HFF-Myc (cell line): ENCODE data around the gene CCDC167.

Experiments used
- DNase-seq: peaks from one replicate; pipeline ENCODE4 v3.0.0-alpha.2; 2011; ENCODE audit warnings: low read depth; ENCODE audit errors: extremely low read depth
- H3K4me3 ChIP-seq: replicated peaks from 2 replicates; pipeline ENCODE4 v1.5.1; 2011; ENCODE audit warnings: low read depth, mild to moderate bottlenecking, control low read depth, low read length
- TF ChIP-seq, protein P1 (sequence below): IDR thresholded peaks from 2 replicates; pipeline ENCODE4 v1.5.1; 2012; ENCODE audit warnings: mild to moderate bottlenecking, low read depth, low read length, control low read depth; ENCODE audit errors: missing control alignments

CCDC167 gene

GRCh38 chr6:37531026-37531425 lies 31.3 kb upstream of the CCDC167 start:
- DNase-seq = no peak
- no peak overlapping the region for H3K4me3 ChIP-seq
- TF ChIP-seq, protein P1, sequence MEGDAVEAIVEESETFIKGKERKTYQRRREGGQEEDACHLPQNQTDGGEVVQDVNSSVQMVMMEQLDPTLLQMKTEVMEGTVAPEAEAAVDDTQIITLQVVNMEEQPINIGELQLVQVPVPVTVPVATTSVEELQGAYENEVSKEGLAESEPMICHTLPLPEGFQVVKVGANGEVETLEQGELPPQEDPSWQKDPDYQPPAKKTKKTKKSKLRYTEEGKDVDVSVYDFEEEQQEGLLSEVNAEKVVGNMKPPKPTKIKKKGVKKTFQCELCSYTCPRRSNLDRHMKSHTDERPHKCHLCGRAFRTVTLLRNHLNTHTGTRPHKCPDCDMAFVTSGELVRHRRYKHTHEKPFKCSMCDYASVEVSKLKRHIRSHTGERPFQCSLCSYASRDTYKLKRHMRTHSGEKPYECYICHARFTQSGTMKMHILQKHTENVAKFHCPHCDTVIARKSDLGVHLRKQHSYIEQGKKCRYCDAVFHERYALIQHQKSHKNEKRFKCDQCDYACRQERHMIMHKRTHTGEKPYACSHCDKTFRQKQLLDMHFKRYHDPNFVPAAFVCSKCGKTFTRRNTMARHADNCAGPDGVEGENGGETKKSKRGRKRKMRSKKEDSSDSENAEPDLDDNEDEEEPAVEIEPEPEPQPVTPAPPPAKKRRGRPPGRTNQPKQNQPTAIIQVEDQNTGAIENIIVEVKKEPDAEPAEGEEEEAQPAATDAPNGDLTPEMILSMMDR = no peak

- H3K4me3 ChIP-seq = no peak overlapping the region
- DNase-seq = no peak
- TF ChIP-seq, protein P1 = no peak
Measured at GRCh38 chr6:37530297-37530696, 30.6 kb upstream of the CCDC167 start.

GRCh38 chr6:37528541-37528940 lies 28.8 kb upstream of the CCDC167 start:
- H3K4me3 ChIP-seq = no peak overlapping the region
- DNase-seq = no peak
- TF ChIP-seq, protein P1 = no peak

- no peak for DNase-seq
- no peak overlapping the region for H3K4me3 ChIP-seq
- TF ChIP-seq, protein P1 = no peak
Measured at GRCh38 chr6:37525460-37526357, 26.0 kb upstream of the CCDC167 start.

- no peak for DNase-seq
- TF ChIP-seq, protein P1 = no peak
- H3K4me3 ChIP-seq = no peak overlapping the region
Measured at GRCh38 chr6:37524970-37525318, 25.3 kb upstream of the CCDC167 start.

GRCh38 chr6:37524025-37524969 lies 24.6 kb upstream of the CCDC167 start:
- no peak for DNase-seq
- TF ChIP-seq, protein P1 = no peak
- H3K4me3 ChIP-seq = no peak overlapping the region
